HG03442 (cell line): ENCODE data around the gene DUSP5.
A peak's percentile ranks its signal among the peaks of the same experiment; 100 is the strongest.

Source experiments
- ATAC-seq: cut with Tn5 transposase; IDR thresholded peaks from one replicate; pipeline ENCODE4 v1.9.1; 2021; ENCODE audit warnings: mild to moderate bottlenecking, moderate library complexity; ENCODE audit not compliant: unreplicated experiment

DUSP5 gene

GRCh38 chr10:110498982-110499795 lies 1.5 kb downstream of the DUSP5 start:
- ATAC-seq: peak; percentile 14

GRCh38 chr10:110499796-110500514 lies 2.2 kb downstream of the DUSP5 start:
- ATAC-seq: no peak

- ATAC-seq: no peak
Observed at GRCh38 chr10:110500515-110500905, 2.8 kb downstream of the DUSP5 start.

GRCh38 chr10:110501142-110501937 lies 3.6 kb downstream of the DUSP5 start:
- peak; percentile 11 for ATAC-seq

GRCh38 chr10:110502072-110502845 lies 4.6 kb downstream of the DUSP5 start:
- ATAC-seq: no peak

GRCh38 chr10:110502851-110503301 lies 5.2 kb downstream of the DUSP5 start:
- peak; percentile 34 for ATAC-seq

- no peak for ATAC-seq
Observed at GRCh38 chr10:110503528-110504110, 5.9 kb downstream of the DUSP5 start.

GRCh38 chr10:110504111-110504735 lies 6.5 kb downstream of the DUSP5 start:
- ATAC-seq: peak; percentile 72

- ATAC-seq: no peak
Observed at GRCh38 chr10:110505130-110505770, 7.5 kb downstream of the DUSP5 start.

- no peak for ATAC-seq
Observed at GRCh38 chr10:110506448-110506847, 8.7 kb downstream of the DUSP5 start.

- ATAC-seq: no peak
Observed at GRCh38 chr10:110507346-110507745, 9.6 kb downstream of the DUSP5 start.

GRCh38 chr10:110508159-110508788 lies 10.6 kb downstream of the DUSP5 start:
- ATAC-seq: no peak

GRCh38 chr10:110508806-110509544 lies 11.3 kb downstream of the DUSP5 start:
- no peak for ATAC-seq

GRCh38 chr10:110509560-110509959 lies 11.9 kb downstream of the DUSP5 start:
- no peak for ATAC-seq

GRCh38 chr10:110510086-110510485 lies 12.4 kb downstream of the DUSP5 start:
- ATAC-seq: no peak

- no peak for ATAC-seq
Observed at GRCh38 chr10:110510730-110511129, 13.0 kb downstream of the DUSP5 start.

- no peak for ATAC-seq
Observed at GRCh38 chr10:110511734-110512449, 14.2 kb downstream of the DUSP5 start.
